Tibial nerve (tissue), 4 donors: Measurements from ENCODE around the gene MST1R. TPM values are rescaled to one million over a fixed set of nuclear protein-coding genes. Genes with fewer than 3 reads are reported as not detected.
A peak's percentile ranks its signal among the peaks of the same experiment; 100 is the strongest.
"Not testable (repeated sequence)": the region's sequence is repeated elsewhere in the genome, so short reads cannot be mapped to it uniquely, and the experiment has no call there.

Experiments
- DNase-seq, 2 donors: peaks; one replicate each; pipeline ENCODE4 v3.0.0-alpha.2; 2019; ENCODE audit warnings: low spot score in 2 of 2
- H3K27ac ChIP-seq, 4 donors: fragments of 200-600 bp; sonication (generic) in 3 of 4; one replicate each; pipeline ENCODE4 v1.5.1; 2017 to 2019; ENCODE audit warnings: mild to moderate bottlenecking in 1 of 4
- H3K27me3 ChIP-seq, 2 donors: fragments of 200-600 bp; sonication (generic) in 1 of 2; one replicate each; pipeline versions ENCODE4 v1.5.1 to v1.6.0; 2017 to 2019
- H3K36me3 ChIP-seq, 3 donors: fragments of 200-600 bp; sonication (generic); one replicate each; pipeline ENCODE4 v1.5.1; 2018 to 2019
- H3K4me1 ChIP-seq, 4 donors: fragments of 200-600 bp; sonication (generic) in 3 of 4; one replicate each; pipeline ENCODE4 v1.5.1; 2017 to 2019
- H3K4me3 ChIP-seq, 4 donors: fragments of 200-600 bp; sonication (generic) in 3 of 4; one replicate each; pipeline ENCODE4 v1.5.1; 2017 to 2019; ENCODE audit warnings: mild to moderate bottlenecking in 1 of 4, moderate library complexity in 1 of 4
- H3K9me3 ChIP-seq, 4 donors: fragments of 200-600 bp; sonication (generic) in 3 of 4; one replicate each; pipeline ENCODE4 v1.5.1; 2017 to 2019
- CTCF ChIP-seq, 5 experiments: fragments of 200-600 bp in 3 of 5; fragments of 450-650 bp in 2 of 5; sonication (generic) in 3 of 5; IDR thresholded peaks; one replicate each; pipeline ENCODE4 v1.5.1; 2016 to 2019; ENCODE audit warnings: antibody characterized with exemption in 5 of 5, mild to moderate bottlenecking in 3 of 5, moderate library complexity in 2 of 5
- EP300 ChIP-seq, 2 donors: sonication (generic); formaldehyde crosslinking; IDR thresholded peaks; one replicate each; pipeline ENCODE4 v1.6.1; 2017; ENCODE audit warnings: antibody characterized with exemption in 2 of 2, mild to moderate bottlenecking in 1 of 2
- POLR2A ChIP-seq, 2 donors: fragments of 450-650 bp; IDR thresholded peaks; one replicate each; pipeline ENCODE4 v1.6.1; 2017; ENCODE audit warnings: antibody characterized with exemption in 2 of 2, mild to moderate bottlenecking in 2 of 2, moderate library complexity in 2 of 2
- WGBS, 2 donors: methylation state at CpG; one replicate each; pipeline ENCODE4 v1.1.5; 2018; 5-methylcytosine and 5-hydroxymethylcytosine counted together
- total RNA-seq, 4 donors: library from RNA; depleted of rRNA; stranded (reverse); fragments of >200 nt; gene quantifications; one replicate each; pipeline ENCODE4 v1.1.0, GENCODE V29; 2016

Gene MST1R
- total RNA-seq, 4 donors from 2014 or later = 1.0 to 2.8 (median 2.3) TPM

GRCh38 chr3:49937090-49937489 is 33.4 kb upstream of the MST1R start:
- no peak for DNase-seq
- TF ChIP-seq CTCF (IDR thresholded peaks at IDR 0.05) (no peak), POLR2A (IDR thresholded peaks at IDR 0.05) (no peak), EP300 (IDR thresholded peaks at IDR 0.05) (no peak)
- no peak overlapping the region for H3K27ac ChIP-seq
- peaks cover 0 to 22% (median 12%) of the 10 kb centered on the region in 4 donors for H3K4me1 ChIP-seq
- H3K36me3 ChIP-seq = no peaks in the 10 kb centered on the region
- H3K9me3 ChIP-seq = no peaks in the 10 kb centered on the region
- no peak overlapping the region for H3K4me3 ChIP-seq
- WGBS, 2 donors = 47 to 54% methylated on average over 3 of the region's 3 CpGs
- H3K27me3 ChIP-seq = no peaks in the 10 kb centered on the region

GRCh38 chr3:49932281-49932680 is 28.6 kb upstream of the MST1R start:
- not testable (repeated sequence) for H3K4me3 ChIP-seq, H3K27me3 ChIP-seq, H3K36me3 ChIP-seq, DNase-seq, H3K9me3 ChIP-seq, H3K27ac ChIP-seq
- WGBS, 2 donors = 93 to 96% methylated on average over 15 of the region's 15 CpGs
- H3K4me1 ChIP-seq = peaks cover 0 to 30% (median 13%) of the 10 kb centered on the region in 4 donors

GRCh38 chr3:49930922-49931321 is 27.2 kb upstream of the MST1R start:
- no peak for TF ChIP-seq CTCF (IDR thresholded peaks at IDR 0.05)
- no peak for TF ChIP-seq EP300 (IDR thresholded peaks at IDR 0.05)
- TF ChIP-seq POLR2A (IDR thresholded peaks at IDR 0.05) = no peak
- Histone ChIP-seq H3K9me3 (no peaks in the 10 kb centered on the region), H3K27ac (peak overlapping the region in 1 of 4 donors; percentile 86), H3K4me3 (no peak overlapping the region), H3K4me1 (peaks cover 0 to 30% (median 13%) of the 10 kb centered on the region in 4 donors), H3K27me3 (no peaks in the 10 kb centered on the region), H3K36me3 (no peaks in the 10 kb centered on the region)
- no peak for DNase-seq
- WGBS, 2 donors = 92 to 95% methylated on average over 1 of the region's 1 CpG

GRCh38 chr3:49930168-49930690 is 26.6 kb upstream of the MST1R start:
- no peaks in the 10 kb centered on the region for H3K36me3 ChIP-seq
- DNase-seq = no peak
- no peaks in the 10 kb centered on the region for H3K9me3 ChIP-seq
- WGBS, 2 donors = 43 to 49% methylated on average over 15 to 16 of the region's 16 CpGs
- no peak for TF ChIP-seq CTCF (IDR thresholded peaks at IDR 0.05)
- TF ChIP-seq EP300 (IDR thresholded peaks at IDR 0.05) = no peak
- no peak for TF ChIP-seq POLR2A (IDR thresholded peaks at IDR 0.05)
- H3K27me3 ChIP-seq = no peaks in the 10 kb centered on the region
- H3K27ac ChIP-seq = peak overlapping the region; percentile 66 to 93 (median 85)
- H3K4me1 ChIP-seq = peaks cover 0 to 30% (median 13%) of the 10 kb centered on the region in 4 donors
- H3K4me3 ChIP-seq = peak overlapping the region; percentile 50 to 87 (median 67)

GRCh38 chr3:49929291-49930167 is 25.9 kb upstream of the MST1R start, which contains the start of gene MON1A:
Gene MON1A (minus strand): TSS chr3:49929811. CDS start chr3:49913346, 16,465 bp downstream.
- H3K9me3 ChIP-seq = no peaks in the 10 kb centered on the region
- peaks cover 0 to 30% (median 13%) of the 10 kb centered on the region in 4 donors for H3K4me1 ChIP-seq
- no peaks in the 10 kb centered on the region for H3K36me3 ChIP-seq
- H3K27ac ChIP-seq = peak within 1 kb of the TSS; percentile 66 to 93 (median 85)
- DNase-seq = peak; percentile 89 to 92
- no peaks in the 10 kb centered on the region for H3K27me3 ChIP-seq
- peak within 1 kb of the TSS; percentile 50 to 87 (median 67) for H3K4me3 ChIP-seq
- WGBS, 2 donors = 0 to 1% methylated on average over 36 to 42 of the region's 56 CpGs
- TF ChIP-seq CTCF (IDR thresholded peaks at IDR 0.05) = peak in 3 of 5 experiments; percentile 15 to 57 (median 23)
- TF ChIP-seq POLR2A (IDR thresholded peaks at IDR 0.05) = peak in 1 of 2 donors; percentile 29
- peak; percentile 71 to 78 for TF ChIP-seq EP300 (IDR thresholded peaks at IDR 0.05)
